Activated T-cell treated with anti-CD3 and anti-CD28 coated beads, Interleukin-2, amount 50 U/mL, for 24 hours (primary cell): ENCODE data around the gene CCDC70.

Experiments used
- DNase-seq: peaks from one replicate; pipeline ENCODE4 v3.0.0-alpha.2; 2020
- H3K27ac Mint-ChIP-seq: 2 replicates; pipeline ENCODE4 v1.8.0; 2020; ENCODE audit warnings: mild to moderate bottlenecking, mixed read lengths
- H3K27me3 Mint-ChIP-seq: 2 replicates; pipeline ENCODE4 v1.8.0; 2020; ENCODE audit warnings: mixed read lengths
- H3K36me3 Mint-ChIP-seq: 2 replicates; pipeline ENCODE4 v1.8.0; 2020; ENCODE audit warnings: low read depth, mixed read lengths
- H3K4me1 Mint-ChIP-seq: 2 replicates; pipeline ENCODE4 v1.8.0; 2020; ENCODE audit warnings: low read depth, mixed read lengths
- H3K4me3 Mint-ChIP-seq: 2 replicates; pipeline ENCODE4 v1.8.0; 2020; ENCODE audit warnings: mild to moderate bottlenecking, moderate library complexity, mixed read lengths
- H3K9me3 Mint-ChIP-seq: 2 replicates; pipeline ENCODE4 v1.8.0; 2020; ENCODE audit warnings: mixed read lengths

Gene CCDC70

DNA sequence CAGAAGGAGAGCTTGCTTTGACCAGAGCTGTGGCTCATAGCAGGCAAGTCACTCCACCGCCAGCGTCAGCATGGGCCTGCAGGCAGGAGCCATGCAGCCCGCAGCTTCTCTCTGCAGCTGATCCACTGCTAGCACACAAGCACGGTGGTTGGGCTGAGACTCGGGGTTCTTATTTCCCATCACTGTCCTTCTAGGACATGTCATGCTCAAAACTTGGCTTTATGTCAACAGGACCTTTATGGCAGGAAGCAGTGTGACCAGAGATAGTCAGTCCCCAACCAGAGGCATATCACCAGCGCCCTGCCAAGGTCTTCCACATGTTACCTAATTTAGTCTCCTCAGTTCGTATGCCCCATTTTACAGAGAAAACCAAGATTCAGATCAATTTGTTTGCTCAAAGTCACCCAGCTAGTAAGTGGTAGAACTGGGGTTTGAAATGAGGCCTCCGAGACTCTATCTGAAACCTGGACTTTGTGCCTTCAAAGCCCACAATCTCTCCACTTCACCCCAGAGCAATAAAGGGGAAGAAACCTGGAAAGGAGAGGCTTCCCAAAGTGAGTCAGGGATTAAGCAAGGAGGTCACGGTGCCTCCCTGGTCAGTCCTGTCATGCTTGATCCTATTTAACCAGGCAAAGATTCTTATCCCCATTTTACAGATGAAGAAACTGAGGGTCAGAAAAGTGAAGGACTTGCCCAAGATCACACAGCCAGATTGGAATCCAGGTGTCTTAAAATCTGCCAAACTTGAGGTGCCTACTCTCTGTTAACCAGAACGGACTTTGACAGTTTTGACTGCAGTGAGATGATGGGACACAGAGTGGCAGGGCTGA is 21.8 kb upstream of the CCDC70 start:
- DNase-seq = no peak
- H3K36me3 Mint-ChIP-seq = no peaks in the 10 kb centered on the region
- no peak overlapping the region for H3K4me3 Mint-ChIP-seq
- no peak overlapping the region for H3K27ac Mint-ChIP-seq
- no peaks in the 10 kb centered on the region for H3K9me3 Mint-ChIP-seq
- H3K4me1 Mint-ChIP-seq = peaks cover 28% of the 10 kb centered on the region
- peaks cover 12% of the 10 kb centered on the region for H3K27me3 Mint-ChIP-seq

DNA sequence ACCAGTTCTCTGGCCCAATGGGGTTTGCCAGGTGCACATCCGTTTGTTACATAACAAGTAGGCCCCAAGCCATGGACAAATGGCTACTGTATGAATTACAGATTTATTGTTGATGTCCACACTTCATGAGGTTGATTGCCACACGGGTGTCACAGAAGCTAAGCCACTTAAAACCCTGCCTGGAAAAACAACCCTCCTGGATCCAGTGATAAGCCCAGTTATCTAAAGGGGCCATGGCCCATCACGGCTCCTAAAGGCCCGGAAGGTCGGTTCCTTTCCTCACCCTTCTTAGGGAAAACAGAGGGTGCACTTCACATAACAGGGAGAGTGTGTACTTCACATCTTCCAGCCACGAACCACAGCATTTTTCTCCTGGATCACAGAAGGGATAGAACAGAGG is 20.9 kb upstream of the CCDC70 start:
- no peak for DNase-seq
- Mint-ChIP-seq H3K27ac (no peak overlapping the region), H3K4me3 (no peak overlapping the region), H3K9me3 (no peaks in the 10 kb centered on the region), H3K4me1 (peaks cover 33% of the 10 kb centered on the region), H3K36me3 (no peaks in the 10 kb centered on the region), H3K27me3 (peaks cover 12% of the 10 kb centered on the region)

GRCh38 chr13:51841732-51842131 is 20.0 kb upstream of the CCDC70 start:
- Mint-ChIP-seq H3K27me3 (peaks cover 12% of the 10 kb centered on the region), H3K4me1 (peaks cover 31% of the 10 kb centered on the region), H3K9me3 (no peaks in the 10 kb centered on the region), H3K4me3 (no peak overlapping the region), H3K27ac (no peak overlapping the region), H3K36me3 (no peaks in the 10 kb centered on the region)
- DNase-seq = no peak

- Mint-ChIP-seq H3K36me3 (no peaks in the 10 kb centered on the region), H3K4me1 (peaks cover 18% of the 10 kb centered on the region), H3K27me3 (peaks cover 12% of the 10 kb centered on the region), H3K9me3 (no peaks in the 10 kb centered on the region), H3K27ac (no peak overlapping the region), H3K4me3 (no peak overlapping the region)
- DNase-seq = no peak
These were observed 18.2 kb upstream of the CCDC70 start for GRCh38 chr13:51843529-51843928.

DNA sequence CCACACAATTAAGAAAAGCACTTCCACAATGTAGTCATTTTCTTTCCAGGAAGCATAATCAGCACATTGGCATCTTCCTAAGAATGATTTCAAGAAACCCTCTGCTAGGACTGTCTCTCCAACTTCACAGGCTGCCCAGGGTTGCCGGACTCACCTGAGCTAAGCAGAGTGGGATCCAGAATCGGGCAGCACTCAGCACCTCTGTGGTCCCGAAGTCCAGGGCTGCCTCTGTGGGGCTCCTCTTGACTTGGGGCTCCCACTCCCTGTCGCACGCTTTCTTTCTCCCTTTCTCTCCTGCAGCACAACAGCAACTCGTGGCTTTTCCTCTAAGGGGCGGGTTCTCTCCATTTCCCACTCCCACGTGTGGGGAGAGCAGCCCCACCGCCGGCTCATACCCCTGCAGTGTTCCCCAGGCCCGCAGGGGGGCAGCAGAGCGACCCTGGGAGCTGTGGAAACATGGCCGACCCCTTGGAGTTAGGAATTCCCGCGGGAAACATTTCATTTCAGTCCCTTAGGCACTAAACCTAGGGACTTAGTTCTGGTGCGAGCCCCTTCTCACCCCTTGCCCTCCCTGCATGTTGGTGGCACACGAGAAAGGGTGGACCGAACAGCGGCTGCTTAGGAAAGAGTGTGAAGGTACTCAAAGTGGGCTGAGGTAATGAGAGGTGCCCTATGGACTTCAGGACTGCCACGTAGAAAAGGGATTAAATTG is 16.8 kb upstream of the CCDC70 start, which contains the start of gene TMEM272:
TMEM272 (minus strand) TSS at position 316 of the 712 bp plus-strand sequence. CDS start 6,647 bp downstream, outside the sequence.
- Mint-ChIP-seq H3K27ac (no peak within 1 kb of the TSS), H3K36me3 (no peaks in the 10 kb centered on the region), H3K27me3 (peaks cover 12% of the 10 kb centered on the region), H3K4me3 (peak within 1 kb of the TSS; percentile 35), H3K9me3 (no peaks in the 10 kb centered on the region), H3K4me1 (peaks cover 20% of the 10 kb centered on the region)
- DNase-seq = peak; percentile 79

GRCh38 chr13:51845574-51846318 is 16.0 kb upstream of the CCDC70 start:
- Mint-ChIP-seq H3K4me1 (peaks cover 20% of the 10 kb centered on the region), H3K4me3 (no peak overlapping the region), H3K9me3 (no peaks in the 10 kb centered on the region), H3K36me3 (no peaks in the 10 kb centered on the region), H3K27ac (no peak overlapping the region), H3K27me3 (peaks cover 12% of the 10 kb centered on the region)
- no peak for DNase-seq

DNA sequence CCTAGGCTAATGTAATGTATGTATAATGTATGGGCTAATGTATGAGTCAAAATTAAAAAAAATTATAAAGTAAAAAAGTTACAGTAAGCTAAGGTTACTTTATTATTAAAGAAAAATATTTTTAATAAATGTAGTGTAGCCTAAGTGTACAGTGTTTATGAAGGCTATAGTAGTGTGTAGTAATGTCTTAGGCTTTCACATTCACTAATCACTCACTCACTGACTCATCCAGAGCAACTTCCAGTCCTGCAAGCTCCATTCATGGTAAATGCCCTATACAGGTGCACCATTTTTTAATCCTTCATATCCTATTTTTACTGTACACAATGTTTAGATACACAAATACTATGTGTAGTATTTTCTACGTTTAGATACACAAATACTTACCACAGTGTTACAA is 15.0 kb upstream of the CCDC70 start:
- H3K27ac Mint-ChIP-seq = no peak overlapping the region
- peaks cover 20% of the 10 kb centered on the region for H3K4me1 Mint-ChIP-seq
- no peak for DNase-seq
- no peaks in the 10 kb centered on the region for H3K36me3 Mint-ChIP-seq
- H3K4me3 Mint-ChIP-seq = no peak overlapping the region
- no peaks in the 10 kb centered on the region for H3K9me3 Mint-ChIP-seq
- peaks cover 13% of the 10 kb centered on the region for H3K27me3 Mint-ChIP-seq

DNA sequence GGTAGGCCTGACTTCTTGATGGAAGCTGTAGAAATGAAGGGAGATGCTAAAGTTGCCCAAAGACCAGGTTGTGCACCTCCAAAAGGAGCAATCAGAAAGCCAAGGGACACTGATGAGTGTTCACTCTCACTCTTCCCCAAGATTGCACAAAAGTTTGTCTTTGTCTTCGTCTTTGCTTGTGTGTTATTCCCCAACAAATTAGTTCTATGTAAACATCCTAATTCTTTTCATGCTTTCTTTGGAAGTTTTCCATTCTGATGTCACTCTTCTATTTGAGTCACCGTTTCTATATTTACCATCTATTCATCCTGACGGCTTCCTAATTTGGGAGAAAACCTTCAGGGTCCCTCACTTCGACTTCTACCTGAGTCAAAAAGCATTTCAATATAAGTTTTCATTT is 13.1 kb upstream of the CCDC70 start:
- Mint-ChIP-seq H3K36me3 (no peaks in the 10 kb centered on the region), H3K4me3 (no peak overlapping the region), H3K9me3 (no peaks in the 10 kb centered on the region), H3K27me3 (peaks cover 13% of the 10 kb centered on the region), H3K4me1 (peaks cover 20% of the 10 kb centered on the region), H3K27ac (no peak overlapping the region)
- DNase-seq = no peak

GRCh38 chr13:51849145-51850101 is 12.3 kb upstream of the CCDC70 start:
- peaks cover 19% of the 10 kb centered on the region for H3K4me1 Mint-ChIP-seq
- H3K9me3 Mint-ChIP-seq = no peaks in the 10 kb centered on the region
- no peak overlapping the region for H3K27ac Mint-ChIP-seq
- peak; percentile 60 for DNase-seq
- peaks cover 9% of the 10 kb centered on the region for H3K27me3 Mint-ChIP-seq
- H3K36me3 Mint-ChIP-seq = no peaks in the 10 kb centered on the region
- H3K4me3 Mint-ChIP-seq = no peak overlapping the region

GRCh38 chr13:51856027-51856736 is 5.6 kb upstream of the CCDC70 start:
- Mint-ChIP-seq H3K27ac (no peak overlapping the region), H3K9me3 (no peaks in the 10 kb centered on the region), H3K4me3 (no peak overlapping the region), H3K27me3 (peaks cover 15% of the 10 kb centered on the region), H3K4me1 (peaks cover 2% of the 10 kb centered on the region), H3K36me3 (no peaks in the 10 kb centered on the region)
- DNase-seq = no peak

DNA sequence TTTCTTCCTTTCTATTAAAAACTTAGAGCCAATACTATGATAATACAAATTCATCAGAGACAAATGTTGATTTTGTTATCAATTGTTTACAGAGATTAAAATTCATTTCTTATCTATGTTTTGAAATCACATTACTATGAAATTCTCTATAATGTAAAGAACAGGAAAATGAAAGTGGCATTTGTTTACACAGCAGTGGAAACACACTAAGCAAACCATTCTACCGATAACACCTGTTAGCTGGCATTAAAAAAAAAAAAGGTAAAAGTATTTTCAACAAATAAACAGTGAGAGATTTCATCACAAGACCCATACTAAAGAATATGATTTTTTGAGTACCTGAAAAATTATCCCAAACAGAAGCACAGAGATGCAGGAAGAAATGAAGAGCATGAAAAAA is 4.8 kb upstream of the CCDC70 start:
- Mint-ChIP-seq H3K36me3 (no peaks in the 10 kb centered on the region), H3K9me3 (no peaks in the 10 kb centered on the region), H3K4me1 (peaks cover 10% of the 10 kb centered on the region), H3K4me3 (no peak overlapping the region), H3K27me3 (peaks cover 12% of the 10 kb centered on the region), H3K27ac (no peak overlapping the region)
- DNase-seq = no peak

DNA sequence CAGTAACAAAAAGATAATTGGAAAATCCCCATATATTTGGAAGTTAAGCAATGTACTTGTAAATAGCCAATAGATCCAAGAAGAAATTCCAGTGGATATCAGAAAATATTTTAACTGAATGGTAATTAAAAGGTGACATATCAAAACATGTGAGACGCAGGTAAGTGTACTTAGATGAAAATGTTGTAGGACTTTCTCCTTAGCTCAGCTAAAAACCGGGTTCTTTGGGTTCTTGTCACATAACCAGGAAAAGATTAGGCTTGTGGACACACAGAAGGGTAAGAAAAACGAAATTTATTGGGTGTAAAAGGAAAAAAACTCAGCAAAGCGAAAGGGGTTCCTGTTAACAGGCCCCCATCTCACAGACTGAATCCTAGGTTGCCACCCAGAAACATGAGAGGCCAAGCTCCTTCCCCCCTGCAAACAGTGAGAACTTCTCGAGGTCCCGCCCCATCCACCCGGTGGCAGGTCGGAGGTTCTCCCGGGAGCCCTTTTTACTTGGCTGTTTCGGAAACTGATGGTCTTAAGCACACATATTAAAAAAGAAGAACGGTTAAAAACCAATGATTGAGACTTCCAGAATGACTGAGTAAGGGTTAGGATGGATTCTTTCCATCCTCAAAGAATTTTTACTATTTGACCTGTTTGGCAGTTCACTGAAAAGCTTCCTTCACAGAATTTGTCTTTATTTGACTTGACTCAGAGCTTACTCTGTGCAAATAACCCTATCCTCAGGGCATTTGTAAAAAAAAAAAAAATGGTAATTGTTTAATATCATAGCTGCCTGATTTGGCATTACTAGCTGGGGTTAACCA is 3.1 kb upstream of the CCDC70 start:
- no peak overlapping the region for H3K4me3 Mint-ChIP-seq
- no peak overlapping the region for H3K27ac Mint-ChIP-seq
- H3K4me1 Mint-ChIP-seq = peaks cover 20% of the 10 kb centered on the region
- peaks cover 10% of the 10 kb centered on the region for H3K27me3 Mint-ChIP-seq
- H3K36me3 Mint-ChIP-seq = no peaks in the 10 kb centered on the region
- H3K9me3 Mint-ChIP-seq = no peaks in the 10 kb centered on the region
- no peak for DNase-seq

DNA sequence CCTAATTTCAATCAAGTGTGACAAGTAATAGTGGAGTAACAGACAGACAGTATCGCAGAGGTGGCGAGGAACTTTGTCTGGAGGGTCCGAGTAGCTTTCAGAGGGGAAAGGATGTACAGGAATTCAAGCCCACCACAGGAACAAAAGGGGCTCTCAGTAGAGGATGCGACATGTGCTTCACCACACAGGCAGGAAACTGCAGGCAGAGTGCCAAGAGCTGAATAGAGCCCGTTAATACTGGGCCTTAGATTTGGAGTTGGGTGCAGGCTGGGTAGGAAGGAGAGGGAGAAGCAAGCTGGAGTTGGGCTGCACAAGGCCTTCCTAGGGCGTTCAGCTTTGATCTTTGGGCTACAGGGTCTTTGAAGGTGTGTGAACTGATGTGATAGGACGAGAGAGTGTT is 1.2 kb downstream of the CCDC70 start:
- Mint-ChIP-seq H3K4me3 (no peak overlapping the region), H3K4me1 (peaks cover 20% of the 10 kb centered on the region), H3K9me3 (no peaks in the 10 kb centered on the region), H3K36me3 (no peaks in the 10 kb centered on the region), H3K27ac (no peak overlapping the region), H3K27me3 (peaks cover 7% of the 10 kb centered on the region)
- no peak for DNase-seq
